Neural cell (in vitro differentiated cells): Measurements from ENCODE around the gene LRBA. TPM values are rescaled to one million over a fixed set of nuclear protein-coding genes. Genes with fewer than 3 reads are reported as not detected.
"Not testable (repeated sequence)": the region's sequence is repeated elsewhere in the genome, so short reads cannot be mapped to it uniquely, and the experiment has no call there.

Source experiments
- H2AFZ ChIP-seq: fragments of 200-600, 300-800 bp; sonication (generic), shearing (Covaris generic); 2 replicates; pipeline ENCODE4 v1.6.0; 2014; ENCODE audit warnings: low read depth, mild to moderate bottlenecking, antibody characterized with exemption, low read length, moderate library complexity
- H3F3A ChIP-seq: fragments of 200-600 bp; shearing (Covaris generic); 2 replicates; pipeline ENCODE4 v1.6.1; 2016; ENCODE audit warnings: mild to moderate bottlenecking, moderate library complexity, mixed read lengths, antibody characterized with exemption, low read length; ENCODE audit not compliant: insufficient read depth, poor library complexity, severe bottlenecking
- H3K27ac ChIP-seq: fragments of 200-600, 300-800 bp; sonication (generic), shearing (Covaris generic); 2 replicates; pipeline ENCODE4 v1.5.1; 2014; ENCODE audit warnings: mild to moderate bottlenecking, low read length, moderate library complexity
- H3K27me3 ChIP-seq: fragments of 300-800, 200-600 bp; sonication (generic), shearing (Covaris generic); 2 replicates; pipeline ENCODE4 v1.6.0; 2014; ENCODE audit warnings: mild to moderate bottlenecking, low read depth, low read length, moderate library complexity; ENCODE audit not compliant: insufficient read depth
- H3K36me3 ChIP-seq: fragments of 300-800, 200-600 bp; sonication (generic), shearing (Covaris generic); 2 replicates; pipeline ENCODE4 v1.5.1; 2014; ENCODE audit warnings: mild to moderate bottlenecking, antibody characterized with exemption, low read length, moderate library complexity; ENCODE audit not compliant: insufficient read depth
- H3K4me2 ChIP-seq: fragments of 300-800, 200-600 bp; sonication (generic), shearing (Covaris generic); 2 replicates; pipeline ENCODE4 v1.6.0; 2014; ENCODE audit warnings: mild to moderate bottlenecking, low read length
- H3K4me3 ChIP-seq: fragments of 300-800, 200-600 bp; sonication (generic), shearing (Covaris generic); 2 replicates; pipeline ENCODE4 v1.5.1; 2014; ENCODE audit warnings: mild to moderate bottlenecking, low read length, moderate library complexity
- H3K79me2 ChIP-seq: fragments of 200-600 bp; shearing (Covaris generic); replicated peaks from 2 replicates; pipeline ENCODE4 v1.6.0; 2014; ENCODE audit warnings: mild to moderate bottlenecking, low read length, moderate library complexity; ENCODE audit not compliant: insufficient read depth
- H3K9ac ChIP-seq: fragments of 300-800, 200-600 bp; sonication (generic), shearing (Covaris generic); 2 replicates; pipeline ENCODE4 v1.6.1; 2016; ENCODE audit warnings: mild to moderate bottlenecking, low read length, mixed read lengths
- H3K9me2 ChIP-seq: fragments of 200-600 bp; shearing (Covaris generic); 2 replicates; pipeline ENCODE4 v1.6.1; 2016; ENCODE audit warnings: mild to moderate bottlenecking, low read length, mixed read lengths; ENCODE audit not compliant: insufficient read depth
- H3K9me3 ChIP-seq: fragments of 200-600, 300-800 bp; sonication (generic), shearing (Covaris generic); 2 replicates; pipeline ENCODE4 v1.6.1; 2016; ENCODE audit warnings: mild to moderate bottlenecking, mixed run types, low read length, moderate library complexity, mixed read lengths
- H4K20me1 ChIP-seq: fragments of 200-600 bp; shearing (Covaris generic); 2 replicates; pipeline ENCODE4 v1.6.1; 2016; ENCODE audit warnings: mild to moderate bottlenecking, mixed run types; ENCODE audit not compliant: insufficient read depth
- EP300 ChIP-seq: fragments of 450-650 bp; conservative IDR thresholded peaks from 2 replicates; pipeline ENCODE4 v1.6.1; 2014; ENCODE audit warnings: antibody characterized with exemption, mild to moderate bottlenecking, moderate library complexity; ENCODE audit not compliant: poor library complexity, severe bottlenecking
- EZH2 ChIP-seq: fragments of 200-600, 300-800 bp; shearing (Covaris generic), sonication (generic); IDR thresholded peaks from 2 replicates; pipeline ENCODE4 v1.6.1; 2014; ENCODE audit warnings: antibody characterized with exemption, low read length, borderline replicate concordance, mild to moderate bottlenecking; ENCODE audit not compliant: insufficient read depth, poor library complexity, severe bottlenecking
- MXI1 ChIP-seq: fragments of 450-650 bp; conservative IDR thresholded peaks from 2 replicates; pipeline ENCODE4 v1.6.1; 2014; ENCODE audit warnings: antibody characterized with exemption, mild to moderate bottlenecking; ENCODE audit not compliant: poor library complexity, severe bottlenecking
- POLR2AphosphoS5 ChIP-seq: IDR thresholded peaks from 2 replicates; pipeline ENCODE4 v1.6.1; 2012
- RAD21 ChIP-seq: fragments of 450-650 bp; conservative IDR thresholded peaks from 2 replicates; pipeline ENCODE4 v1.6.1; 2014; ENCODE audit warnings: antibody characterized with exemption, mild to moderate bottlenecking, moderate library complexity
- SMC3 ChIP-seq: fragments of 450-650 bp; conservative IDR thresholded peaks from 2 replicates; pipeline ENCODE4 v1.6.1; 2014; ENCODE audit warnings: antibody characterized with exemption, mild to moderate bottlenecking, moderate library complexity; ENCODE audit not compliant: poor library complexity
- TAF1 ChIP-seq: IDR thresholded peaks from 2 replicates; pipeline ENCODE4 v1.6.1; 2012; ENCODE audit warnings: low read depth
- polyA plus RNA-seq: library from polyadenylated mRNA; depleted of rRNA; stranded (reverse); fragments of >200 nt; gene quantifications from 2 replicates; pipeline ENCODE4 v1.2.3, GENCODE V29; 2014
- TF ChIP-seq, protein P1 (sequence below): IDR thresholded peaks from 2 replicates; pipeline ENCODE4 v1.6.1; 2012; ENCODE audit warnings: borderline replicate concordance
- TF ChIP-seq, protein P2 (sequence below): fragments of 450-650 bp; IDR thresholded peaks from 2 replicates; pipeline ENCODE4 v1.5.1; 2014; ENCODE audit warnings: antibody characterized with exemption, mild to moderate bottlenecking, moderate library complexity; ENCODE audit not compliant: poor library complexity, severe bottlenecking

LRBA gene
- polyA plus RNA-seq, 1 donor from 2014 or later = 7.1 TPM

GRCh38 chr4:151029537-151029936 is 14.5 kb upstream of the LRBA start:
- Histone ChIP-seq H3K79me2 (no peaks in the 10 kb centered on the region), H4K20me1 (no peaks in the 10 kb centered on the region)

DNA sequence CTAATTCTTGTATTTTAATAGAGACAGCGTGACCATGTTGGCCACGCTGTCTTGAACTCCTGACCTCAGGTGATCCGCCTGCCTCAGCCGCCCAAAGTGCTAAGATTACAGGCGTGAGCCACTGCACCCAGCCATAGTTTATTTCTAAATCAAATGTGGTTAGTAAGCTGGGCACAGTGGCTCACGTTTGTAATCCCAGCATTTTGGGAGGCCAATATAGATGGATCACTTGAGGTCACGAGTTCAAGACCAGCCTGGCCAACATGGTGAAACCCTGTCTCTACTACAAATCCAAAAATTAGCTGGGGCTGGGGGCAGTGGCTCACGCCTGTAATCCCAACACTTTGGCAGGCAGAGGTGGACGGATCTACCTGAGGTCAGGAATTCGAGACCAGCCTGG is 13.9 kb upstream of the LRBA start:
- not testable (repeated sequence) for H4K20me1 ChIP-seq, H3K9ac ChIP-seq, H3K9me3 ChIP-seq, H3K9me2 ChIP-seq, H3K4me2 ChIP-seq, H3K79me2 ChIP-seq, H3K27ac ChIP-seq, H2AFZ ChIP-seq, H3F3A ChIP-seq, H3K36me3 ChIP-seq, H3K27me3 ChIP-seq, H3K4me3 ChIP-seq

More at GRCh38 chr4:151029537-151029936, 14.5 kb upstream of the LRBA start:
- H3K27ac ChIP-seq = no peak overlapping the region
- no peaks in the 10 kb centered on the region for H3K36me3 ChIP-seq
- no peaks in the 10 kb centered on the region for H3K9me3 ChIP-seq
- H3K9me2 ChIP-seq = no peaks in the 10 kb centered on the region
- no peak overlapping the region for H3K9ac ChIP-seq
- TF ChIP-seq EZH2 = no peak
- H3K4me3 ChIP-seq = no peak overlapping the region
- no peaks in the 10 kb centered on the region for H3K27me3 ChIP-seq
- no peak overlapping the region for H3K4me2 ChIP-seq
- no peaks in the 10 kb centered on the region for H3F3A ChIP-seq
- H2AFZ ChIP-seq = no peak overlapping the region

- H2AFZ ChIP-seq = no peak overlapping the region
- TF ChIP-seq MXI1 = no peak
- no peak for TF ChIP-seq EZH2
- no peak for TF ChIP-seq RAD21
- TF ChIP-seq, protein P1, sequence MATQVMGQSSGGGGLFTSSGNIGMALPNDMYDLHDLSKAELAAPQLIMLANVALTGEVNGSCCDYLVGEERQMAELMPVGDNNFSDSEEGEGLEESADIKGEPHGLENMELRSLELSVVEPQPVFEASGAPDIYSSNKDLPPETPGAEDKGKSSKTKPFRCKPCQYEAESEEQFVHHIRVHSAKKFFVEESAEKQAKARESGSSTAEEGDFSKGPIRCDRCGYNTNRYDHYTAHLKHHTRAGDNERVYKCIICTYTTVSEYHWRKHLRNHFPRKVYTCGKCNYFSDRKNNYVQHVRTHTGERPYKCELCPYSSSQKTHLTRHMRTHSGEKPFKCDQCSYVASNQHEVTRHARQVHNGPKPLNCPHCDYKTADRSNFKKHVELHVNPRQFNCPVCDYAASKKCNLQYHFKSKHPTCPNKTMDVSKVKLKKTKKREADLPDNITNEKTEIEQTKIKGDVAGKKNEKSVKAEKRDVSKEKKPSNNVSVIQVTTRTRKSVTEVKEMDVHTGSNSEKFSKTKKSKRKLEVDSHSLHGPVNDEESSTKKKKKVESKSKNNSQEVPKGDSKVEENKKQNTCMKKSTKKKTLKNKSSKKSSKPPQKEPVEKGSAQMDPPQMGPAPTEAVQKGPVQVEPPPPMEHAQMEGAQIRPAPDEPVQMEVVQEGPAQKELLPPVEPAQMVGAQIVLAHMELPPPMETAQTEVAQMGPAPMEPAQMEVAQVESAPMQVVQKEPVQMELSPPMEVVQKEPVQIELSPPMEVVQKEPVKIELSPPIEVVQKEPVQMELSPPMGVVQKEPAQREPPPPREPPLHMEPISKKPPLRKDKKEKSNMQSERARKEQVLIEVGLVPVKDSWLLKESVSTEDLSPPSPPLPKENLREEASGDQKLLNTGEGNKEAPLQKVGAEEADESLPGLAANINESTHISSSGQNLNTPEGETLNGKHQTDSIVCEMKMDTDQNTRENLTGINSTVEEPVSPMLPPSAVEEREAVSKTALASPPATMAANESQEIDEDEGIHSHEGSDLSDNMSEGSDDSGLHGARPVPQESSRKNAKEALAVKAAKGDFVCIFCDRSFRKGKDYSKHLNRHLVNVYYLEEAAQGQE = no peak
- TF ChIP-seq SMC3 = no peak
- TF ChIP-seq TAF1 = no peak
- no peaks in the 10 kb centered on the region for H3K36me3 ChIP-seq
- H3K9me2 ChIP-seq = no peaks in the 10 kb centered on the region
- H3K9ac ChIP-seq = no peak overlapping the region
- no peaks in the 10 kb centered on the region for H3K9me3 ChIP-seq
- no peaks in the 10 kb centered on the region for H3K27me3 ChIP-seq
- no peak overlapping the region for H3K27ac ChIP-seq
- H3K4me2 ChIP-seq = no peak overlapping the region
- no peak overlapping the region for H3K4me3 ChIP-seq
- no peaks in the 10 kb centered on the region for H3F3A ChIP-seq
- no peaks in the 10 kb centered on the region for H3K79me2 ChIP-seq
- no peaks in the 10 kb centered on the region for H4K20me1 ChIP-seq
Observed at GRCh38 chr4:151025759-151026158, 10.7 kb upstream of the LRBA start.

GRCh38 chr4:151022586-151022985 is 7.5 kb upstream of the LRBA start:
- no peaks in the 10 kb centered on the region for H3K79me2 ChIP-seq
- no peak overlapping the region for H3K9ac ChIP-seq
- no peaks in the 10 kb centered on the region for H3K36me3 ChIP-seq
- no peaks in the 10 kb centered on the region for H4K20me1 ChIP-seq
- H3K27ac ChIP-seq = no peak overlapping the region
- no peaks in the 10 kb centered on the region for H3F3A ChIP-seq
- H2AFZ ChIP-seq = no peak overlapping the region
- H3K4me2 ChIP-seq = no peak overlapping the region
- no peak overlapping the region for H3K4me3 ChIP-seq
- no peaks in the 10 kb centered on the region for H3K27me3 ChIP-seq
- H3K9me3 ChIP-seq = no peaks in the 10 kb centered on the region
- TF ChIP-seq POLR2AphosphoS5 (no peak), TAF1 (no peak), RAD21 (no peak), EP300 (no peak), SMC3 (no peak), EZH2 (no peak), MXI1 (no peak)
- TF ChIP-seq, protein P2, sequence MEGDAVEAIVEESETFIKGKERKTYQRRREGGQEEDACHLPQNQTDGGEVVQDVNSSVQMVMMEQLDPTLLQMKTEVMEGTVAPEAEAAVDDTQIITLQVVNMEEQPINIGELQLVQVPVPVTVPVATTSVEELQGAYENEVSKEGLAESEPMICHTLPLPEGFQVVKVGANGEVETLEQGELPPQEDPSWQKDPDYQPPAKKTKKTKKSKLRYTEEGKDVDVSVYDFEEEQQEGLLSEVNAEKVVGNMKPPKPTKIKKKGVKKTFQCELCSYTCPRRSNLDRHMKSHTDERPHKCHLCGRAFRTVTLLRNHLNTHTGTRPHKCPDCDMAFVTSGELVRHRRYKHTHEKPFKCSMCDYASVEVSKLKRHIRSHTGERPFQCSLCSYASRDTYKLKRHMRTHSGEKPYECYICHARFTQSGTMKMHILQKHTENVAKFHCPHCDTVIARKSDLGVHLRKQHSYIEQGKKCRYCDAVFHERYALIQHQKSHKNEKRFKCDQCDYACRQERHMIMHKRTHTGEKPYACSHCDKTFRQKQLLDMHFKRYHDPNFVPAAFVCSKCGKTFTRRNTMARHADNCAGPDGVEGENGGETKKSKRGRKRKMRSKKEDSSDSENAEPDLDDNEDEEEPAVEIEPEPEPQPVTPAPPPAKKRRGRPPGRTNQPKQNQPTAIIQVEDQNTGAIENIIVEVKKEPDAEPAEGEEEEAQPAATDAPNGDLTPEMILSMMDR = no peak
- TF ChIP-seq, protein P1 = no peak
- H3K9me2 ChIP-seq = no peaks in the 10 kb centered on the region
